Chondrocyte (in vitro differentiated cells): Measurements from ENCODE around the gene PCCA. TPM values are rescaled to one million over a fixed set of nuclear protein-coding genes. Genes with fewer than 3 reads are reported as not detected.

Source experiments
- DNase-seq: peaks from one replicate; pipeline ENCODE4 v3.0.0; 2021; ENCODE audit warnings: mixed read lengths, low spot score
- H3K27ac Mint-ChIP-seq: one replicate; pipeline ENCODE4 v1.8.0; 2021; ENCODE audit warnings: mild to moderate bottlenecking, moderate library complexity, mixed read lengths; ENCODE audit not compliant: unreplicated experiment
- H3K27me3 Mint-ChIP-seq: 2 replicates; pipeline ENCODE4 v1.8.0; 2021; ENCODE audit warnings: low read depth, mixed read lengths
- H3K36me3 Mint-ChIP-seq: 2 replicates; pipeline ENCODE4 v1.8.0; 2021; ENCODE audit warnings: low read depth, mixed read lengths
- H3K4me1 Mint-ChIP-seq: 2 replicates; pipeline ENCODE4 v1.8.0; 2021; ENCODE audit warnings: low read depth, mild to moderate bottlenecking, mixed read lengths
- H3K4me3 Mint-ChIP-seq: one replicate; pipeline ENCODE4 v1.8.0; 2021; ENCODE audit warnings: mild to moderate bottlenecking, moderate library complexity, mixed read lengths; ENCODE audit not compliant: unreplicated experiment
- H3K9me3 Mint-ChIP-seq: 2 replicates; pipeline ENCODE4 v1.8.0; 2021; ENCODE audit warnings: low read depth, mixed read lengths
- CTCF ChIP-seq: fragments of 200-600 bp; sonication (generic); IDR thresholded peaks from 2 replicates; pipeline ENCODE4 v1.5.0; 2021; ENCODE audit warnings: antibody characterized with exemption, mild to moderate bottlenecking, moderate library complexity
- total RNA-seq: library from RNA; stranded (reverse); gene quantifications from 3 replicates; pipeline ENCODE4 v1.2.1, GENCODE V29; 2021

The PCCA gene
- total RNA-seq, 1 donor from 2014 or later, result 15.1 TPM

DNA sequence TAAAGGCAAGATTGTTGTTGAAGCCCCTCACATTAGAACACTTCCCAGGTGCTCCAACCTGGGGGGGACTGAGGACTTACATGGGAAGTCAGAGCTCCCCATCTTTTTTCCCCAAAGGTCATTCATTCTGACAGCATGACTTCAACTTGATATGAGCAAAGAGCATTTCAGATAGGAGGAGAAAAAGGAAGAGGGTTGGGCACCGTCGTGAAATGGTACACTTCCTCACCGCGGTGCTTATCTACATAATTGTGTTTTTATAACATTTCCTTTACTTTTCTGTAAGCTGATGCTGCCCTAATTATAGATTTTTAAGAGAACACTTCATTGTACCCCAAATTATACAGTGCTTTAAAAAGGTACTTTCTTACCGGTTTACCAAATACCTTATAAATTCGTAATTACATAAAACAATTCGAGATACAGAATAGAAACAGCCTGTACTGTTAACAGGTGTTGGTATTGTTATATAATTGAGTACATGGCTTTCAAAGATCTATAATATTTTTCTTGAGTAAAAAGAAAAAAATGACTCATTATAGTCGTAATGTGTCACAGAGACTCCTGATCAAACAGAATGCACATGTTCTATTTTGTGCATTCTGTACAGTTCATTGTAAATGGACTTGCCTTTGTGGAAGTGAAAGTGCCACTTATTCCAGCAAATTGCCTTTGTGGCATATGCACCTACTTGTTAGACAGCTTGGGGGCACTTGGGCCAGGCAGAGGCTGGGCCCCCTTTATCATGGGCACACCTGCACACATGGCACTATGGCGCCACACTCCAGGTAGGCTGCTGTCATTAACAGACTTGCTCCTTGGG is 417.9 kb downstream of the PCCA start:
- Mint-ChIP-seq H3K36me3 (peaks cover 1% of the 10 kb centered on the region), H3K27me3 (no peaks in the 10 kb centered on the region), H3K4me1 (peaks cover 12% of the 10 kb centered on the region), H3K9me3 (no peaks in the 10 kb centered on the region), H3K27ac (no peak overlapping the region), H3K4me3 (no peak overlapping the region)
- TF ChIP-seq CTCF, result no peak
- no peak for DNase-seq

DNA sequence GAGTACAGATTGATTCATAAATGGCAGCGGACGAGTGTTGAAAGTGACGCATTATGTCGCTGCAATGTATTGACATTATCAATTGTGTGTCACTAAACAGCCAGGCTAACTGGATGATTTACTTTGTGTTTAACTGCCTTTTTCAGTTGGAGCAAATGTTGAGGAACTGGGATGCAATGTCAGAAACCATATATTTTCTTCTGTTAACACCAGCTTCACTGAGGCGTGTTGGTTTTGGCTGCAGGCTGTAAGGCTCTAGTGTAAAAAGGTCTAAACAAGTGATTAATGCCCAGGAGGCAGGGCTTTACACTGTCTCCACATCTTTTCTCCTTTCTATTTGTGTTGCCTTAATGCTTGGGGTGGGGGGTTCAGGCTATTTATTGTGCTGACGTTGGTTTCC is 419.6 kb downstream of the PCCA start:
- Mint-ChIP-seq H3K9me3 (no peaks in the 10 kb centered on the region), H3K27ac (no peak overlapping the region), H3K36me3 (peaks cover 1% of the 10 kb centered on the region), H3K4me1 (peaks cover 20% of the 10 kb centered on the region), H3K27me3 (no peaks in the 10 kb centered on the region), H3K4me3 (no peak overlapping the region)
- DNase-seq, result no peak
- no peak for TF ChIP-seq CTCF

DNA sequence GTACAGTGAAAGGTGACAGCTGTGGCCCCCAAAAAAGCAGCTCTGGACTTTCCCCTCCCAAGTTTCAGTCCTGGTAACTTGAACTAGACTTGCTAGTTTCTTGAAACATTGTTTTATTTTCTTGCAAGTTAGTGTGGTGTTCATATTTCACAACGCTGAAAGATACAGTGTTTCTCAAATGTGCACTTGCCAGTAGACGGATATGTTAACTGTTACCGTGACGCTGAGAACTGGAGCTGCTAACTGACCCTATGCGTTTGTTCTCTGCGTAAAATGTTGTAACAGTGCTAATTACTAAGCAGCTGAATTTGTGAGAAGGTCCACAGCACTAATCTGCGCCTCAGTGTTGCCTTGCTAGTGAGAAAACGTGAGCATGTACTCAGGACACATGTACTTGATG is 420.1 kb downstream of the PCCA start:
- no peak for DNase-seq
- H3K4me3 Mint-ChIP-seq, result no peak overlapping the region
- no peaks in the 10 kb centered on the region for H3K27me3 Mint-ChIP-seq
- peaks cover 1% of the 10 kb centered on the region for H3K36me3 Mint-ChIP-seq
- no peaks in the 10 kb centered on the region for H3K9me3 Mint-ChIP-seq
- peaks cover 25% of the 10 kb centered on the region for H3K4me1 Mint-ChIP-seq
- no peak overlapping the region for H3K27ac Mint-ChIP-seq
- TF ChIP-seq CTCF, result no peak

DNA sequence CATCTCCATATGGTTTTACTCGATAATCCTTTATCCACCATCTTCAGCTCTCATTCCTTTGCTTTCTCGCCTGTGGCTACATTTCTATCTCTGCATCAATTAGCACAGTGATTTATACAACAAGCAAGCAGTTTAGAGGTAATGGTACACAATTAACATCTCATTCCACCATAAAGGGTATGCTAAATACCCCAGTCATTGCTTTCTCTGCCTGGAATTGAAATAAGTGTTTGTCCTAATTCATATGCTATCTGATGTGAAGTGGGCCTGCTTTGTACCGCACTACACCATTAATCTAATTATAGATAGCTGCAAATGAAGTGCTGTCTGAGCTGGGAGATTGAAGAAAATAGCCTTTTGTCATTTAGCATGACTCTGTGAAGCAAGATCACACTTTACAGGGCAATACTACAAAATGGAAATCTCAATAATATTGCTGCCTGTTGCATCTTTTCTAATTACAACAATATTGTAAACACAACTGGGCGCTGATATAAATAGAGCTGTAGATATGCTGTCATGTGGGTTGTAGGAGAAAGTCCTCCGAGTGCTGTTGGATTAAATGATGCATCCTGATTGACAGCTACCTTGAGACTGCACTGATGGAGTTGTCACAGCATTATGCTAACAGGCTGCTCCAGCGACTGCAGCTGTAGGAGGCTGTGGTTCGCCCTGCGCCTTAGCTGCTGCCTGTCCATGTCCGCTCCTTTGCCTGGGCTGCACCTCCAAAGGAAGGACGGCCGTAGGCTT is 421.5 kb downstream of the PCCA start:
- Mint-ChIP-seq H3K4me1 (peaks cover 35% of the 10 kb centered on the region), H3K4me3 (no peak overlapping the region), H3K36me3 (no peaks in the 10 kb centered on the region), H3K27me3 (no peaks in the 10 kb centered on the region), H3K27ac (no peak overlapping the region), H3K9me3 (no peaks in the 10 kb centered on the region)
- no peak for TF ChIP-seq CTCF
- DNase-seq, result no peak

- H3K36me3 Mint-ChIP-seq, result no peaks in the 10 kb centered on the region
- TF ChIP-seq CTCF, result no peak
- no peaks in the 10 kb centered on the region for H3K9me3 Mint-ChIP-seq
- H3K27ac Mint-ChIP-seq, result no peak overlapping the region
- no peaks in the 10 kb centered on the region for H3K27me3 Mint-ChIP-seq
- H3K4me3 Mint-ChIP-seq, result no peak overlapping the region
- no peak for DNase-seq
- H3K4me1 Mint-ChIP-seq, result peaks cover 35% of the 10 kb centered on the region
Measured at GRCh38 chr13:100511466-100511865, 422.6 kb downstream of the PCCA start.
